Right lobe of liver (tissue), 4 donors: ENCODE data around the gene IL2RA.

Source experiments
- POLR2A ChIP-seq: fragments of 450-650 bp; IDR thresholded peaks from one replicate; pipeline ENCODE4 v1.6.1; 2017; ENCODE audit warnings: antibody characterized with exemption, mild to moderate bottlenecking
- TF ChIP-seq, protein P1 (sequence below), 4 donors: fragments of 200-600 bp in 3 of 4; fragments of 450-650 bp in 1 of 4; IDR thresholded peaks; one replicate each; pipeline versions ENCODE4 v1.5.1 to v1.8.0; 2016 to 2022; ENCODE audit warnings: antibody characterized with exemption in 4 of 4, mild to moderate bottlenecking in 2 of 4
- donor health status: DM: no; HTN: no; CAD: no.
- donor health status: DM: no; HTN: no; CAD: no.
- donor health status: DM: no; HTN: yes; CAD: no.

DNA sequence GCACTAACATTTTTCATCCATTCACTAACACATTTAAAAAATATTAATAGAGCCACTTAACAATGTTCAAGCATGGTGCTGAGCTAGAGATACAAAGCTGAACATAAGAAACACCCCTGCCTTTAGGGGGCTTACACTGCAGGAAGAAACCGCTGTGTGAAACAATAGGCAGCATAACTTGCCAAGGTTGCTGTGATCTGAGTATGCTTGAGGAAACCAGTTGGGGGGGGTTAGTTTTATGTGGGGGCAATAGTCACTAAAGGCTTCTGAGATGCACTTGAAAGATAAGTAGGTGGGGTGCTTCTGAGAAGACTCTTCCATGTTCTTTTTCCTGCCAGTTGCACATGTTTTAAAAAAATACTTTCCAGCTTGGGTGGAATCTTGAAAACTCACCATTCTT lies 29.5 kb upstream of the IL2RA start:
- TF ChIP-seq, protein P1, sequence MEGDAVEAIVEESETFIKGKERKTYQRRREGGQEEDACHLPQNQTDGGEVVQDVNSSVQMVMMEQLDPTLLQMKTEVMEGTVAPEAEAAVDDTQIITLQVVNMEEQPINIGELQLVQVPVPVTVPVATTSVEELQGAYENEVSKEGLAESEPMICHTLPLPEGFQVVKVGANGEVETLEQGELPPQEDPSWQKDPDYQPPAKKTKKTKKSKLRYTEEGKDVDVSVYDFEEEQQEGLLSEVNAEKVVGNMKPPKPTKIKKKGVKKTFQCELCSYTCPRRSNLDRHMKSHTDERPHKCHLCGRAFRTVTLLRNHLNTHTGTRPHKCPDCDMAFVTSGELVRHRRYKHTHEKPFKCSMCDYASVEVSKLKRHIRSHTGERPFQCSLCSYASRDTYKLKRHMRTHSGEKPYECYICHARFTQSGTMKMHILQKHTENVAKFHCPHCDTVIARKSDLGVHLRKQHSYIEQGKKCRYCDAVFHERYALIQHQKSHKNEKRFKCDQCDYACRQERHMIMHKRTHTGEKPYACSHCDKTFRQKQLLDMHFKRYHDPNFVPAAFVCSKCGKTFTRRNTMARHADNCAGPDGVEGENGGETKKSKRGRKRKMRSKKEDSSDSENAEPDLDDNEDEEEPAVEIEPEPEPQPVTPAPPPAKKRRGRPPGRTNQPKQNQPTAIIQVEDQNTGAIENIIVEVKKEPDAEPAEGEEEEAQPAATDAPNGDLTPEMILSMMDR (IDR thresholded peaks at IDR 0.05), result no peak
- no peak for TF ChIP-seq POLR2A
